ENCODE results near the gene SLC6A8.

- TF ChIP-seq CTCF (IDR thresholded peaks at IDR 0.05): no peak
- no peak for TF ChIP-seq POLR2AphosphoS5 (IDR thresholded peaks at IDR 0.05)
- TF ChIP-seq POLR2A (IDR thresholded peaks at IDR 0.05): no peak
- TF ChIP-seq EP300 (IDR thresholded peaks at IDR 0.05): no peak
Observed at GRCh38 chrX:153692611-153693156, 5.0 kb downstream of the SLC6A8 start.
